IPS-18c (cell line): Measurements from ENCODE around the gene SNRK.

Experiments
- H3K4me3 ChIP-seq: 2 replicates; pipeline ENCODE4 v1.7.0; 2013; ENCODE audit warnings: low read depth, mild to moderate bottlenecking, low read length, moderate library complexity; ENCODE audit not compliant: insufficient read depth
- H3K9me3 ChIP-seq: one replicate; pipeline ENCODE4 v1.6.1; 2013; ENCODE audit warnings: mild to moderate bottlenecking, low read length, moderate library complexity; ENCODE audit not compliant: control insufficient read depth, insufficient read depth

Gene SNRK

GRCh38 chr3:43372809-43373559 is 86.6 kb downstream of the SNRK start:
- Histone ChIP-seq H3K4me3 (no peak overlapping the region), H3K9me3 (no peaks in the 10 kb centered on the region)

- Histone ChIP-seq H3K9me3 (no peaks in the 10 kb centered on the region), H3K4me3 (no peak overlapping the region)
Measured at GRCh38 chr3:43373560-43373928, 87.2 kb downstream of the SNRK start.

GRCh38 chr3:43378066-43378935 is 92.0 kb downstream of the SNRK start:
- H3K9me3 ChIP-seq, result no peaks in the 10 kb centered on the region
- no peak overlapping the region for H3K4me3 ChIP-seq

GRCh38 chr3:43379343-43379742 is 93.0 kb downstream of the SNRK start:
- Histone ChIP-seq H3K9me3 (no peaks in the 10 kb centered on the region), H3K4me3 (no peak overlapping the region)

- Histone ChIP-seq H3K9me3 (no peaks in the 10 kb centered on the region), H3K4me3 (no peak overlapping the region)
Measured at GRCh38 chr3:43388175-43388574, 101.8 kb downstream of the SNRK start.

GRCh38 chr3:43388915-43389314 is 102.6 kb downstream of the SNRK start:
- no peaks in the 10 kb centered on the region for H3K9me3 ChIP-seq
- H3K4me3 ChIP-seq, result no peak overlapping the region

GRCh38 chr3:43389388-43390254 is 103.3 kb downstream of the SNRK start:
- Histone ChIP-seq H3K9me3 (no peaks in the 10 kb centered on the region), H3K4me3 (no peak overlapping the region)

- no peak overlapping the region for H3K4me3 ChIP-seq
- H3K9me3 ChIP-seq, result no peaks in the 10 kb centered on the region
Measured at GRCh38 chr3:43390255-43390588, 103.9 kb downstream of the SNRK start.

GRCh38 chr3:43391621-43392020 is 105.3 kb downstream of the SNRK start:
- Histone ChIP-seq H3K4me3 (no peak overlapping the region), H3K9me3 (no peaks in the 10 kb centered on the region)

GRCh38 chr3:43394041-43394554 is 107.8 kb downstream of the SNRK start:
- H3K9me3 ChIP-seq, result no peaks in the 10 kb centered on the region
- H3K4me3 ChIP-seq, result no peak overlapping the region

GRCh38 chr3:43399034-43399433 is 112.7 kb downstream of the SNRK start:
- Histone ChIP-seq H3K4me3 (no peak overlapping the region), H3K9me3 (no peaks in the 10 kb centered on the region)

- no peak overlapping the region for H3K4me3 ChIP-seq
- no peaks in the 10 kb centered on the region for H3K9me3 ChIP-seq
Measured at GRCh38 chr3:43400167-43400566, 113.8 kb downstream of the SNRK start.
